ENCODE data around the gene LMO7. TPM values are rescaled to one million over a fixed set of nuclear protein-coding genes. Genes with fewer than 3 reads are reported as not detected.
A peak's percentile ranks its signal among the peaks of the same experiment; 100 is the strongest.

Gene LMO7
- total and polyA plus RNA-seq, 2 of the 13 experiments (the other 11 are each of a cell fraction or from before 2014, with no cell fraction given): 34.0 to 121 TPM

- TF ChIP-seq ATF3 (CRISPR knock-in tag; IDR thresholded peaks at IDR 0.05): no peak
- TF ChIP-seq ONECUT2 (CRISPR knock-in tag; IDR thresholded peaks at IDR 0.05): no peak
- no peak for TF ChIP-seq MAZ (IDR thresholded peaks at IDR 0.05; ENCODE audit: borderline replicate concordance, low read depth, low read length)
- no peak for TF ChIP-seq MAZ (CRISPR knock-in tag; IDR thresholded peaks at IDR 0.05; ENCODE audit: low read depth)
- no peak for TF ChIP-seq DBP (CRISPR knock-in tag; IDR thresholded peaks at IDR 0.05; ENCODE audit: not compliant biosample characterization)
- no peak for TF ChIP-seq RORA (CRISPR knock-in tag; IDR thresholded peaks at IDR 0.05)
- no peak for TF ChIP-seq ZNF276 (CRISPR knock-in tag; IDR thresholded peaks at IDR 0.05; ENCODE audit: low read depth)
- TF ChIP-seq FOXA1 (IDR thresholded peaks at IDR 0.05): no peak
- TF ChIP-seq FOXA1 (CRISPR knock-in tag; IDR thresholded peaks at IDR 0.05): no peak
Measured at GRCh38 chr13:75795274-75795673, 159.1 kb downstream of the LMO7 start (continued).

GRCh38 chr13:75796825-75797224, 160.7 kb downstream of the LMO7 start:
- no peak overlapping the region for H3K4me2 ChIP-seq (ENCODE audit: low read depth, low read length)
- in situ Hi-C loops (cut with HindIII; ENCODE audit: extremely low pct_ligation_motif_present, low pct_unique_long_range_greater_than_20kb) (loop anchor here (5.0 to 10.0 kb wide), 2 partner anchors 35 to 102 kb away; no protein-coding TSS in a partner anchor), intact Hi-C loops (cut with micrococcal nuclease; ENCODE audit: unreplicated experiment) (no loop called here)
- no peaks in the 10 kb centered on the region for H3K9me3 ChIP-seq (ENCODE audit: low read length)
- DNase-seq (ENCODE audit: low spot score) (no peak), FAIRE-seq (no peak), ATAC-seq (no peak)
- POLR2A ChIA-PET: no interaction called here
- H4K20me1 ChIP-seq (ENCODE audit: insufficient read depth, low read length): no peaks in the 10 kb centered on the region
- no peak overlapping the region for H3K4me3 ChIP-seq (replicated peaks in 1 of 3; ENCODE audit: insufficient read depth in 1 of 3, low read depth in 2 of 3, low read length in 3 of 3)
- no peak overlapping the region for H3K9ac ChIP-seq (ENCODE audit: insufficient read depth, low read depth, low read length)
- BruUV-seq (replicated peaks): TSS peak; percentile 12
- H3K79me2 ChIP-seq (ENCODE audit: insufficient read depth, low read length): peaks cover 40% of the 10 kb centered on the region
- H3K27me3 ChIP-seq (ENCODE audit: control insufficient read depth in 1 of 2, insufficient read depth in 2 of 2, low read length in 2 of 2): no peaks in the 10 kb centered on the region
- CTCF ChIA-PET (ENCODE audit: low intra/inter-chr PET ratio, low total read pairs): no interaction called here
- WGBS (ENCODE audit: low lambda C conversion rate): 96% methylated on average over 5 of the region's 5 CpGs
- H2AFZ ChIP-seq (ENCODE audit: low read length): no peak overlapping the region
- TF ChIP-seq SMARCC2 (IDR thresholded peaks at IDR 0.05): no peak
- no peak for TF ChIP-seq MXD1 (CRISPR knock-in tag; IDR thresholded peaks at IDR 0.05)
- no peak for TF ChIP-seq TRIM24 (CRISPR knock-in tag; IDR thresholded peaks at IDR 0.05)
- TF ChIP-seq SP140L (CRISPR knock-in tag; IDR thresholded peaks at IDR 0.05; ENCODE audit: borderline replicate concordance): no peak
- no peak for TF ChIP-seq CBFB (CRISPR knock-in tag; IDR thresholded peaks at IDR 0.05)
- TF ChIP-seq TRAFD1 (CRISPR knock-in tag; IDR thresholded peaks at IDR 0.05; ENCODE audit: borderline replicate concordance): no peak
- no peak for TF ChIP-seq ZNF850 (CRISPR knock-in tag; conservative IDR thresholded peaks at IDR 0.05)
- no peak for TF ChIP-seq ZNF253 (CRISPR knock-in tag; IDR thresholded peaks at IDR 0.05; ENCODE audit: borderline replicate concordance)
- H3K27ac ChIP-seq (ENCODE audit: extremely low read length, insufficient read depth, low read length): no peak overlapping the region
- peaks cover 8 to 53% of the 10 kb centered on the region in 2 experiments for H3K36me3 ChIP-seq (replicated peaks in 1 of 2; ENCODE audit: control insufficient read depth in 1 of 2, insufficient read depth in 2 of 2, low read length in 2 of 2)
- peaks cover 47% of the 10 kb centered on the region for H3K4me1 ChIP-seq (ENCODE audit: insufficient read depth, low read length)

All from HepG2 (cell line).